GM23338 (cell line): Measurements from ENCODE around the gene VILL.

Source experiments
- CREB1 ChIP-seq: fragments of 250-450 bp; sonication (Bioruptor Pico); IDR thresholded peaks from 2 replicates; pipeline ENCODE4 v1.5.0; 2020; ENCODE audit warnings: low read depth, mild to moderate bottlenecking, moderate library complexity
- EZH2 ChIP-seq: fragments of 200-600 bp; sonication (generic); IDR thresholded peaks from one replicate; pipeline ENCODE4 v1.8.0; 2017; ENCODE audit warnings: antibody characterized with exemption, mild to moderate bottlenecking, low read depth; ENCODE audit not compliant: unreplicated experiment
- EZH2phosphoT487 ChIP-seq: fragments of 200-600 bp; sonication (generic); IDR thresholded peaks from one replicate; pipeline ENCODE4 v1.8.1; 2018; ENCODE audit warnings: antibody characterized with exemption; ENCODE audit not compliant: unreplicated experiment
- JUNB ChIP-seq: IDR thresholded peaks from one replicate; pipeline ENCODE4 v1.6.1; 2016; ENCODE audit warnings: antibody characterized with exemption; ENCODE audit not compliant: unreplicated experiment
- POLR2AphosphoS5 ChIP-seq: IDR thresholded peaks from 2 replicates; pipeline ENCODE4 v1.6.1; 2016; ENCODE audit warnings: antibody characterized with exemption, low read depth
- ZNF114 ChIP-seq: fragments of 250-450 bp; sonication (Bioruptor Pico); IDR thresholded peaks from 2 replicates; pipeline ENCODE4 v1.5.0; 2020; ENCODE audit warnings: mild to moderate bottlenecking, moderate library complexity
- TF ChIP-seq, protein P1 (sequence below), 2 experiments: fragments of 200-600 bp in 1 of 2; sonication (generic) in 1 of 2; conservative IDR thresholded peaks; 2 replicates each; pipeline versions ENCODE4 v1.5.1 to v1.6.1; 2016 to 2017; ENCODE audit warnings: antibody characterized with exemption in 2 of 2, low read depth in 2 of 2, mild to moderate bottlenecking in 2 of 2, moderate library complexity in 1 of 2
- TF ChIP-seq, protein P2 (sequence below): IDR thresholded peaks from one replicate; pipeline ENCODE4 v1.6.1; 2018; ENCODE audit warnings: antibody characterized with exemption; ENCODE audit not compliant: unreplicated experiment
- TF ChIP-seq, protein P3 (sequence below): IDR thresholded peaks from 2 replicates; pipeline ENCODE4 v1.6.1; 2016; ENCODE audit warnings: antibody characterized with exemption

DNA sequence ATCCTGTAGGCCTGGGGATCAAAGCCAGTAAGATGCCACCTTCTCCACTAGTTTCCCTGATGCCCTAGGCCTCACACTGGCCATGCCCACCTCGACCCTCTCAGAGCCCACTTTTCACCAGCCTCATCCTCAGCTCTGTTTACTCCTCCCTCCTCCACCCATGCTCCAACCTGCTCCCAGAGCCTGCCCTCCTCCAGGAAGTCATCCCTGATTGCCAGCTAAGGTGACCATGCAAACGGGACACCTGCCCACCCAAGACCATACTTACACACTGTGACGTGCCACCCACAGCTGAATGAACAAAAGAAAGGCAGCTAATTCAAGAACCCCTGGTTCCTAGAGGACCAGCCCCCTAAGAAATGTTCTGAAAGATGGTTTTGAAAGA lies 29.7 kb downstream of the VILL start:
- TF ChIP-seq EZH2, result no peak
- TF ChIP-seq, protein P1, sequence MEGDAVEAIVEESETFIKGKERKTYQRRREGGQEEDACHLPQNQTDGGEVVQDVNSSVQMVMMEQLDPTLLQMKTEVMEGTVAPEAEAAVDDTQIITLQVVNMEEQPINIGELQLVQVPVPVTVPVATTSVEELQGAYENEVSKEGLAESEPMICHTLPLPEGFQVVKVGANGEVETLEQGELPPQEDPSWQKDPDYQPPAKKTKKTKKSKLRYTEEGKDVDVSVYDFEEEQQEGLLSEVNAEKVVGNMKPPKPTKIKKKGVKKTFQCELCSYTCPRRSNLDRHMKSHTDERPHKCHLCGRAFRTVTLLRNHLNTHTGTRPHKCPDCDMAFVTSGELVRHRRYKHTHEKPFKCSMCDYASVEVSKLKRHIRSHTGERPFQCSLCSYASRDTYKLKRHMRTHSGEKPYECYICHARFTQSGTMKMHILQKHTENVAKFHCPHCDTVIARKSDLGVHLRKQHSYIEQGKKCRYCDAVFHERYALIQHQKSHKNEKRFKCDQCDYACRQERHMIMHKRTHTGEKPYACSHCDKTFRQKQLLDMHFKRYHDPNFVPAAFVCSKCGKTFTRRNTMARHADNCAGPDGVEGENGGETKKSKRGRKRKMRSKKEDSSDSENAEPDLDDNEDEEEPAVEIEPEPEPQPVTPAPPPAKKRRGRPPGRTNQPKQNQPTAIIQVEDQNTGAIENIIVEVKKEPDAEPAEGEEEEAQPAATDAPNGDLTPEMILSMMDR (conservative IDR thresholded peaks at IDR 0.05; ENCODE audit: low read depth in 2 of 2), result no peak
- TF ChIP-seq, protein P2, sequence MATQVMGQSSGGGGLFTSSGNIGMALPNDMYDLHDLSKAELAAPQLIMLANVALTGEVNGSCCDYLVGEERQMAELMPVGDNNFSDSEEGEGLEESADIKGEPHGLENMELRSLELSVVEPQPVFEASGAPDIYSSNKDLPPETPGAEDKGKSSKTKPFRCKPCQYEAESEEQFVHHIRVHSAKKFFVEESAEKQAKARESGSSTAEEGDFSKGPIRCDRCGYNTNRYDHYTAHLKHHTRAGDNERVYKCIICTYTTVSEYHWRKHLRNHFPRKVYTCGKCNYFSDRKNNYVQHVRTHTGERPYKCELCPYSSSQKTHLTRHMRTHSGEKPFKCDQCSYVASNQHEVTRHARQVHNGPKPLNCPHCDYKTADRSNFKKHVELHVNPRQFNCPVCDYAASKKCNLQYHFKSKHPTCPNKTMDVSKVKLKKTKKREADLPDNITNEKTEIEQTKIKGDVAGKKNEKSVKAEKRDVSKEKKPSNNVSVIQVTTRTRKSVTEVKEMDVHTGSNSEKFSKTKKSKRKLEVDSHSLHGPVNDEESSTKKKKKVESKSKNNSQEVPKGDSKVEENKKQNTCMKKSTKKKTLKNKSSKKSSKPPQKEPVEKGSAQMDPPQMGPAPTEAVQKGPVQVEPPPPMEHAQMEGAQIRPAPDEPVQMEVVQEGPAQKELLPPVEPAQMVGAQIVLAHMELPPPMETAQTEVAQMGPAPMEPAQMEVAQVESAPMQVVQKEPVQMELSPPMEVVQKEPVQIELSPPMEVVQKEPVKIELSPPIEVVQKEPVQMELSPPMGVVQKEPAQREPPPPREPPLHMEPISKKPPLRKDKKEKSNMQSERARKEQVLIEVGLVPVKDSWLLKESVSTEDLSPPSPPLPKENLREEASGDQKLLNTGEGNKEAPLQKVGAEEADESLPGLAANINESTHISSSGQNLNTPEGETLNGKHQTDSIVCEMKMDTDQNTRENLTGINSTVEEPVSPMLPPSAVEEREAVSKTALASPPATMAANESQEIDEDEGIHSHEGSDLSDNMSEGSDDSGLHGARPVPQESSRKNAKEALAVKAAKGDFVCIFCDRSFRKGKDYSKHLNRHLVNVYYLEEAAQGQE, result no peak
- no peak for TF ChIP-seq EZH2phosphoT487
- no peak for TF ChIP-seq POLR2AphosphoS5
- no peak for TF ChIP-seq ZNF114 (CRISPR knock-in tag)
- TF ChIP-seq JUNB, result no peak
- TF ChIP-seq CREB1 (CRISPR knock-in tag), result no peak
- TF ChIP-seq, protein P3, sequence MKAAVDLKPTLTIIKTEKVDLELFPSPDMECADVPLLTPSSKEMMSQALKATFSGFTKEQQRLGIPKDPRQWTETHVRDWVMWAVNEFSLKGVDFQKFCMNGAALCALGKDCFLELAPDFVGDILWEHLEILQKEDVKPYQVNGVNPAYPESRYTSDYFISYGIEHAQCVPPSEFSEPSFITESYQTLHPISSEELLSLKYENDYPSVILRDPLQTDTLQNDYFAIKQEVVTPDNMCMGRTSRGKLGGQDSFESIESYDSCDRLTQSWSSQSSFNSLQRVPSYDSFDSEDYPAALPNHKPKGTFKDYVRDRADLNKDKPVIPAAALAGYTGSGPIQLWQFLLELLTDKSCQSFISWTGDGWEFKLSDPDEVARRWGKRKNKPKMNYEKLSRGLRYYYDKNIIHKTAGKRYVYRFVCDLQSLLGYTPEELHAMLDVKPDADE, result no peak
